ENCODE measurements around the gene HINT1. TPM values are rescaled to one million over a fixed set of nuclear protein-coding genes. Genes with fewer than 3 reads are reported as not detected.

The HINT1 gene
- total RNA-seq, 1 experiment from 2014 or later, result 444 TPM

DNA sequence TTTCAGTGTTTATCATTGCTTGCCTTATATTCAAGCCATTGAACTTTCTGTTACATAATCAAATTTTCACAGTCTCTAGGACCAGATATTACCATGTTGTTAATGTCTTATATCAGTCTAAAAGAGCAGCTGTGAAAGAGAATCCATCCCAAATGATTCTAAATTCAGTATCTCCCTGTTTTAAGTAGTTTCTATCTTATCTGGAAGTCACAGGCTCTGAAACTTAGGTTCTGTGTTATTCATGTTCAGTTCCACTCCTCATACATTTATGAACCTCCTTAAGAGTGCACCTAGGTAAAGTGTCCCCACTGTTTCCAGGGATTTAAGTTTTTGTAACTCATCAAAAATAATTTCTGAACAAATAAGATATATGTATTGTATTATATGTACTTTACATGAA, 15.4 kb upstream of the HINT1 start:
- BruUV-seq (replicated peaks), result no TSS peak
- intact Hi-C loops (cut with micrococcal nuclease), result no loop called here
- H3K9me3 Mint-ChIP-seq (ENCODE audit: unreplicated experiment), result no peaks in the 10 kb centered on the region
- TF ChIP-seq, protein P1, sequence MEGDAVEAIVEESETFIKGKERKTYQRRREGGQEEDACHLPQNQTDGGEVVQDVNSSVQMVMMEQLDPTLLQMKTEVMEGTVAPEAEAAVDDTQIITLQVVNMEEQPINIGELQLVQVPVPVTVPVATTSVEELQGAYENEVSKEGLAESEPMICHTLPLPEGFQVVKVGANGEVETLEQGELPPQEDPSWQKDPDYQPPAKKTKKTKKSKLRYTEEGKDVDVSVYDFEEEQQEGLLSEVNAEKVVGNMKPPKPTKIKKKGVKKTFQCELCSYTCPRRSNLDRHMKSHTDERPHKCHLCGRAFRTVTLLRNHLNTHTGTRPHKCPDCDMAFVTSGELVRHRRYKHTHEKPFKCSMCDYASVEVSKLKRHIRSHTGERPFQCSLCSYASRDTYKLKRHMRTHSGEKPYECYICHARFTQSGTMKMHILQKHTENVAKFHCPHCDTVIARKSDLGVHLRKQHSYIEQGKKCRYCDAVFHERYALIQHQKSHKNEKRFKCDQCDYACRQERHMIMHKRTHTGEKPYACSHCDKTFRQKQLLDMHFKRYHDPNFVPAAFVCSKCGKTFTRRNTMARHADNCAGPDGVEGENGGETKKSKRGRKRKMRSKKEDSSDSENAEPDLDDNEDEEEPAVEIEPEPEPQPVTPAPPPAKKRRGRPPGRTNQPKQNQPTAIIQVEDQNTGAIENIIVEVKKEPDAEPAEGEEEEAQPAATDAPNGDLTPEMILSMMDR (IDR thresholded peaks at IDR 0.05; ENCODE audit: unreplicated experiment), result no peak
- H3K4me3 Mint-ChIP-seq (ENCODE audit: unreplicated experiment), result no peak overlapping the region
- ChIA-PET CTCF (interaction anchor here (0.9 kb wide), 1 partner anchor 18 kb away, joined by 4 read pairs; no protein-coding TSS in a partner anchor), POLR2A (interaction anchor here (1.0 kb wide), 1 partner anchor 79 kb away, joined by 4 read pairs; no protein-coding TSS in a partner anchor)
- H3K4me1 Mint-ChIP-seq (ENCODE audit: insufficient read depth, unreplicated experiment), result peaks cover 8% of the 10 kb centered on the region
- no peak for DNase-seq (ENCODE audit: unreplicated experiment)
- no peak overlapping the region for H3K27ac Mint-ChIP-seq (ENCODE audit: low read depth, unreplicated experiment)
- H3K36me3 Mint-ChIP-seq (ENCODE audit: insufficient read depth, unreplicated experiment), result no peaks in the 10 kb centered on the region
- H3K27me3 Mint-ChIP-seq (ENCODE audit: insufficient read depth, unreplicated experiment), result no peaks in the 10 kb centered on the region

DNA sequence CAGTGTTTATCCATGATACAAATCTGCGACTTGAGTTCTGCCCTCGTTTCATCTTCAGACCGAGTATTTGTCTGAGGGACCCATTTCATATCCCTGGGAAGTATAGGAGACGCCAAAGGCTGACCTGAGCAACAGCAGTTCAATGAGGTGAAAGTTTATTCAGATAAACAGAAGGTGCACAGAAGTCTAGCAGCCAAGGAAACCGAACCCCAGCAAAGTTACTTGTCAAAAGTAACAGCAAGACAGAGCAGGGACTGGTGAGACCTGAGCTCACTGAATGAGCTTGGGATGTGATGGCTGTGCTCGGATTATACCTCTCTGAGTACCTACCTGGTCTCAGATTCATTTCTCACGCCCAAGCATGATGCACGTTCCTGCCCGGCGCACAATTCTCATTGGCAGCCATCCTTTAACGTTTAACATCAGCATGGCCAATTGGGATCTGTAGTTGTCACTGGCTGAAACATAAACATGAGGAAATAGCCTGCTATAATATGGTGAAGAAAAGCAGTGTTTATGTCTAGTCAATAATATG, 6.3 kb upstream of the HINT1 start:
- H3K36me3 Mint-ChIP-seq (ENCODE audit: insufficient read depth, unreplicated experiment), result no peaks in the 10 kb centered on the region
- H3K4me1 Mint-ChIP-seq (ENCODE audit: insufficient read depth, unreplicated experiment), result peaks cover 4% of the 10 kb centered on the region
- peak overlapping the region; percentile 90 for H3K4me3 Mint-ChIP-seq (ENCODE audit: unreplicated experiment)
- POLR2A ChIA-PET, result interaction anchor here (0.6 to 15.7 kb wide), 16 partner anchors 8 to 359 kb away, joined by 3 to 392 read pairs (median 4); partner anchors contain the start of gene CDC42SE2
- CTCF ChIA-PET, result interaction anchor here (0.5 to 1.6 kb wide), 6 partner anchors 93 to 853 kb away, joined by 3 to 6 read pairs (median 4); no protein-coding TSS in a partner anchor
- peak overlapping the region; percentile 90 for H3K27ac Mint-ChIP-seq (ENCODE audit: low read depth, unreplicated experiment)
- TF ChIP-seq, protein P1 (IDR thresholded peaks at IDR 0.05; ENCODE audit: unreplicated experiment), result no peak
- H3K27me3 Mint-ChIP-seq (ENCODE audit: insufficient read depth, unreplicated experiment), result no peaks in the 10 kb centered on the region
- DNase-seq (ENCODE audit: unreplicated experiment), result peak; percentile 49
- intact Hi-C loops (cut with micrococcal nuclease), result no loop called here
- TSS peak; percentile 62 for BruUV-seq (replicated peaks)
- H3K9me3 Mint-ChIP-seq (ENCODE audit: unreplicated experiment), result no peaks in the 10 kb centered on the region

- TF ChIP-seq, protein P1 (IDR thresholded peaks at IDR 0.05; ENCODE audit: unreplicated experiment), result no peak
- Mint-ChIP-seq H3K9me3 (ENCODE audit: unreplicated experiment) (no peaks in the 10 kb centered on the region), H3K27ac (ENCODE audit: low read depth, unreplicated experiment) (peak within 1 kb of the TSS; percentile 90), H3K27me3 (ENCODE audit: insufficient read depth, unreplicated experiment) (no peaks in the 10 kb centered on the region), H3K4me1 (ENCODE audit: insufficient read depth, unreplicated experiment) (peaks cover 4% of the 10 kb centered on the region), H3K36me3 (ENCODE audit: insufficient read depth, unreplicated experiment) (no peaks in the 10 kb centered on the region), H3K4me3 (ENCODE audit: unreplicated experiment) (peak within 1 kb of the TSS; percentile 90)
- ChIA-PET CTCF (interaction anchor here (0.5 to 1.3 kb wide), 3 partner anchors 131 to 246 kb away, joined by 3 to 6 read pairs (median 3); no protein-coding TSS in a partner anchor), POLR2A (interaction anchor here (0.6 to 15.7 kb wide), 19 partner anchors 7 to 358 kb away, joined by 3 to 392 read pairs (median 4); partner anchors contain the start of gene CDC42SE2)
- BruUV-seq (replicated peaks), result no TSS peak
- peak; percentile 100 for DNase-seq (ENCODE audit: unreplicated experiment)
- intact Hi-C loops (cut with micrococcal nuclease), result loop anchor here (1.0 kb wide), 1 partner anchor 49 kb away; no protein-coding TSS in a partner anchor
Measured at GRCh38 chr5:131170540-131171275, 5.7 kb upstream of the HINT1 start, which contains the start of gene LYRM7. Gene LYRM7 (plus strand): TSS chr5:131170944. CDS start chr5:131171021, 77 bp downstream.

All from MCF 10A (cell line).